HCT116 (cell line): ENCODE measurements around the gene SEC14L1.

Experiments
- CEBPB ChIP-seq: IDR thresholded peaks from 2 replicates; pipeline ENCODE4 v1.6.1; 2012; ENCODE audit warnings: low read depth
- CTCF ChIP-seq, 3 experiments: fragments of 200-600 bp in 1 of 3; sonication (generic) in 1 of 3; IDR thresholded peaks in 2 of 3; conservative IDR thresholded peaks in 1 of 3; 2 replicates each; pipeline ENCODE4 v1.5.1; 2012 to 2017; ENCODE audit warnings: low read depth in 2 of 3, low read length in 2 of 3, antibody characterized with exemption in 1 of 3, borderline replicate concordance in 1 of 3, control low read depth in 1 of 3, mild to moderate bottlenecking in 1 of 3, mixed read lengths in 1 of 3, mixed run types in 1 of 3, moderate library complexity in 1 of 3; ENCODE audit not compliant: insufficient read depth in 1 of 3

GRCh38 chr17:77111934-77112296 lies 28.9 kb upstream of the SEC14L1 start:
- TF ChIP-seq CEBPB: no peak
- no peak for TF ChIP-seq CTCF (IDR thresholded peaks at IDR 0.05 in 2 of 3, conservative IDR thresholded peaks at IDR 0.05 in 1 of 3; ENCODE audit: borderline replicate concordance in 1 of 3, insufficient read depth in 1 of 3, low read depth in 2 of 3, low read length in 2 of 3)
